Measurements from ENCODE around the gene PTPN9. TPM values are rescaled to one million over a fixed set of nuclear protein-coding genes. Genes with fewer than 3 reads are reported as not detected.

Gene PTPN9
- total and polyA plus RNA-seq, 2 of the 13 experiments (the other 11 are each of a cell fraction or from before 2014, with no cell fraction given): 16.6 to 19.9 TPM

DNA sequence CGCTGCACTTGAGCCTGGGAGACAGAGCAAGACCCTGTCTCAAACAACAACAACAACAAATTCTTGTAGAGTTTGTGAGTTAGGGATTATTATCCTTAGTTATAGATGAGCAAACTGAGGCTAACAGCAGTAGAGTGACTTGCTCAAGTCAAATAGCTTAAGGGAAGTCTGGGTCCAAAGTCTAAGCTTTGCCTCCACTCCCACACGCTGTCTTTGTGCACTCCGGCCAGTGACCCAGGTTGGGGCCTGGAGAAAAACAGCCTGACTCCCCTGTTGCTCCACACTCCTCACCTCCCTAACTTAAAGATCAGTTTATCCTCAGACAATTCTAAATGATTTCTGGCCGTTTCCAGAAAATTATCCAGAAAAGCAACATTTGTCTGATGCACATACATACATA lies 118.5 kb downstream of the PTPN9 start (continued):
- TF ChIP-seq, protein P1, sequence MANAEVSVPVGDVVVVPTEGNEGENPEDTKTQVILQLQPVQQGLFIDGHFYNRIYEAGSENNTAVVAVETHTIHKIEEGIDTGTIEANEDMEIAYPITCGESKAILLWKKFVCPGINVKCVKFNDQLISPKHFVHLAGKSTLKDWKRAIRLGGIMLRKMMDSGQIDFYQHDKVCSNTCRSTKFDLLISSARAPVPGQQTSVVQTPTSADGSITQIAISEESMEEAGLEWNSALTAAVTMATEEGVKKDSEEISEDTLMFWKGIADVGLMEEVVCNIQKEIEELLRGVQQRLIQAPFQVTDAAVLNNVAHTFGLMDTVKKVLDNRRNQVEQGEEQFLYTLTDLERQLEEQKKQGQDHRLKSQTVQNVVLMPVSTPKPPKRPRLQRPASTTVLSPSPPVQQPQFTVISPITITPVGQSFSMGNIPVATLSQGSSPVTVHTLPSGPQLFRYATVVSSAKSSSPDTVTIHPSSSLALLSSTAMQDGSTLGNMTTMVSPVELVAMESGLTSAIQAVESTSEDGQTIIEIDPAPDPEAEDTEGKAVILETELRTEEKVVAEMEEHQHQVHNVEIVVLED (CRISPR knock-in tag; IDR thresholded peaks at IDR 0.05; ENCODE audit: borderline replicate concordance): no peak
- TF ChIP-seq ZNF317 (CRISPR knock-in tag; IDR thresholded peaks at IDR 0.05): no peak
- TF ChIP-seq ZNF143 (CRISPR knock-in tag; IDR thresholded peaks at IDR 0.05): no peak
- no peak for TF ChIP-seq ARHGAP35 (CRISPR knock-in tag; IDR thresholded peaks at IDR 0.05; ENCODE audit: borderline replicate concordance)
- TF ChIP-seq ZNF552 (CRISPR knock-in tag; IDR thresholded peaks at IDR 0.05; ENCODE audit: borderline replicate concordance): no peak
- no peak for TF ChIP-seq MAZ (IDR thresholded peaks at IDR 0.05; ENCODE audit: borderline replicate concordance, low read depth, low read length)
- TF ChIP-seq MAZ (CRISPR knock-in tag; IDR thresholded peaks at IDR 0.05; ENCODE audit: low read depth): no peak
- no peak for TF ChIP-seq POLR2G (IDR thresholded peaks at IDR 0.05; ENCODE audit: low read depth, low read length)
- TF ChIP-seq ZSCAN9 (CRISPR knock-in tag; IDR thresholded peaks at IDR 0.05; ENCODE audit: borderline replicate concordance): no peak
- no peak for TF ChIP-seq ZFP36L1 (CRISPR knock-in tag; IDR thresholded peaks at IDR 0.05)
- no peak for TF ChIP-seq NFKB2 (CRISPR knock-in tag; IDR thresholded peaks at IDR 0.05; ENCODE audit: borderline replicate concordance)
- no peak for TF ChIP-seq CBFB (CRISPR knock-in tag; IDR thresholded peaks at IDR 0.05)
- TF ChIP-seq ZFP82 (CRISPR knock-in tag; IDR thresholded peaks at IDR 0.05; ENCODE audit: borderline replicate concordance): no peak
- TF ChIP-seq ZNF777 (CRISPR knock-in tag; IDR thresholded peaks at IDR 0.05): no peak
- no peak for TF ChIP-seq ZNF124 (CRISPR knock-in tag; IDR thresholded peaks at IDR 0.05)
- TF ChIP-seq ZNF75D (CRISPR knock-in tag; IDR thresholded peaks at IDR 0.05; ENCODE audit: borderline replicate concordance): no peak
- TF ChIP-seq ARID2 (CRISPR knock-in tag; IDR thresholded peaks at IDR 0.05; ENCODE audit: borderline replicate concordance): no peak
- TF ChIP-seq, protein P2, sequence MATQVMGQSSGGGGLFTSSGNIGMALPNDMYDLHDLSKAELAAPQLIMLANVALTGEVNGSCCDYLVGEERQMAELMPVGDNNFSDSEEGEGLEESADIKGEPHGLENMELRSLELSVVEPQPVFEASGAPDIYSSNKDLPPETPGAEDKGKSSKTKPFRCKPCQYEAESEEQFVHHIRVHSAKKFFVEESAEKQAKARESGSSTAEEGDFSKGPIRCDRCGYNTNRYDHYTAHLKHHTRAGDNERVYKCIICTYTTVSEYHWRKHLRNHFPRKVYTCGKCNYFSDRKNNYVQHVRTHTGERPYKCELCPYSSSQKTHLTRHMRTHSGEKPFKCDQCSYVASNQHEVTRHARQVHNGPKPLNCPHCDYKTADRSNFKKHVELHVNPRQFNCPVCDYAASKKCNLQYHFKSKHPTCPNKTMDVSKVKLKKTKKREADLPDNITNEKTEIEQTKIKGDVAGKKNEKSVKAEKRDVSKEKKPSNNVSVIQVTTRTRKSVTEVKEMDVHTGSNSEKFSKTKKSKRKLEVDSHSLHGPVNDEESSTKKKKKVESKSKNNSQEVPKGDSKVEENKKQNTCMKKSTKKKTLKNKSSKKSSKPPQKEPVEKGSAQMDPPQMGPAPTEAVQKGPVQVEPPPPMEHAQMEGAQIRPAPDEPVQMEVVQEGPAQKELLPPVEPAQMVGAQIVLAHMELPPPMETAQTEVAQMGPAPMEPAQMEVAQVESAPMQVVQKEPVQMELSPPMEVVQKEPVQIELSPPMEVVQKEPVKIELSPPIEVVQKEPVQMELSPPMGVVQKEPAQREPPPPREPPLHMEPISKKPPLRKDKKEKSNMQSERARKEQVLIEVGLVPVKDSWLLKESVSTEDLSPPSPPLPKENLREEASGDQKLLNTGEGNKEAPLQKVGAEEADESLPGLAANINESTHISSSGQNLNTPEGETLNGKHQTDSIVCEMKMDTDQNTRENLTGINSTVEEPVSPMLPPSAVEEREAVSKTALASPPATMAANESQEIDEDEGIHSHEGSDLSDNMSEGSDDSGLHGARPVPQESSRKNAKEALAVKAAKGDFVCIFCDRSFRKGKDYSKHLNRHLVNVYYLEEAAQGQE (IDR thresholded peaks at IDR 0.05; ENCODE audit: borderline replicate concordance in 1 of 2, low read depth in 1 of 2, low read length in 2 of 2): no peak
- TF ChIP-seq, protein P3, sequence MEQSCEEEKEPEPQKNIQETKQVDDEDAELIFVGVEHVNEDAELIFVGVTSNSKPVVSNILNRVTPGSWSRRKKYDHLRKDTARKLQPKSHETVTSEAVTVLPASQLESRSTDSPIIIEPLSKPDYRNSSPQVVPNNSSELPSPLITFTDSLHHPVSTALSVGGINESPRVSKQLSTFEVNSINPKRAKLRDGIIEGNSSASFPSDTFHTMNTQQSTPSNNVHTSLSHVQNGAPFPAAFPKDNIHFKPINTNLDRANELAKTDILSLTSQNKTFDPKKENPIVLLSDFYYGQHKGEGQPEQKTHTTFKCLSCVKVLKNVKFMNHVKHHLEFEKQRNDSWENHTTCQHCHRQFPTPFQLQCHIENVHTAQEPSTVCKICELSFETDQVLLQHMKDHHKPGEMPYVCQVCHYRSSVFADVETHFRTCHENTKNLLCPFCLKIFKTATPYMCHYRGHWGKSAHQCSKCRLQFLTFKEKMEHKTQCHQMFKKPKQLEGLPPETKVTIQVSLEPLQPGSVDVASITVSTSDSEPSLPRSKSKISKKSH (CRISPR knock-in tag; IDR thresholded peaks at IDR 0.05; ENCODE audit: borderline replicate concordance): no peak
- no peak for TF ChIP-seq TOPORS (CRISPR knock-in tag; IDR thresholded peaks at IDR 0.05)
- TF ChIP-seq, protein P4, sequence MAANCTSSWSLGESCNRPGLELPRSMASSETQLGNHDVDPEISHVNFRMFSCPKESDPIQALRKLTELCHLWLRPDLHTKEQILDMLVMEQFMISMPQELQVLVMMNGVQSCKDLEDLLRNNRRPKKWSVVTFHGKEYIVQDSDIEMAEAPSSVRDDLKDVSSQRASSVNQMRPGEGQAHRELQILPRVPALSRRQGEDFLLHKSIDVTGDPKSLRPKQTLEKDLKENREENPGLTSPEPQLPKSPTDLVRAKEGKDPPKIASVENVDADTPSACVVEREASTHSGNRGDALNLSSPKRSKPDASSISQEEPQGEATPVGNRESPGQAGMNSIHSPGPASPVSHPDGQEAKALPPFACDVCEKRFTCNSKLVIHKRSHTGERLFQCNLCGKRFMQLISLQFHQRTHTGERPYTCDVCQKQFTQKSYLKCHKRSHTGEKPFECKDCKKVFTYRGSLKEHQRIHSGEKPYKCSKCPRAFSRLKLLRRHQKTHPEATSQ (CRISPR knock-in tag; IDR thresholded peaks at IDR 0.05; ENCODE audit: borderline replicate concordance): 0 out of 2 replicates have a peak, but pooled peaks have one; percentile 15

Data from HepG2 (cell line).